ENCODE data around the gene KBTBD8.

Gene KBTBD8

DNA sequence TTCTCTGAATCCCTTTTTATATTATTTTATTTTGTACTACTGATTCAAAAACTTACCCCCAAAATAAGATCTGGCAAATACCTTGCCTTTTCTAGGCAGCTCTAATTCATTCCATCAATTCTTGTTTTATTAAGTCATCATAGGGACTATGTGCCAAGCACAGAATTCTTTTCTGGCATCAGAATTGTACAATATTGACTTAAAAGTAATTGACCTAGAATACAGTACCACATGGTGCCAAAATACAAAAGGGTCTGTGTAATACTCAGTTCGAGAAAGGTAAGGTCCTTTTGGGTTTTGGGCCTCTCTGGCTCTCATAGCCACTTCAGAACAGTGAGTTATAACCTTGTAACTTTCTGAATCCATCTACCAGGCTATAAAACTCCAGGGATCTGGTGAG, 46.2 kb downstream of the KBTBD8 start:
- TF ChIP-seq, protein P1, sequence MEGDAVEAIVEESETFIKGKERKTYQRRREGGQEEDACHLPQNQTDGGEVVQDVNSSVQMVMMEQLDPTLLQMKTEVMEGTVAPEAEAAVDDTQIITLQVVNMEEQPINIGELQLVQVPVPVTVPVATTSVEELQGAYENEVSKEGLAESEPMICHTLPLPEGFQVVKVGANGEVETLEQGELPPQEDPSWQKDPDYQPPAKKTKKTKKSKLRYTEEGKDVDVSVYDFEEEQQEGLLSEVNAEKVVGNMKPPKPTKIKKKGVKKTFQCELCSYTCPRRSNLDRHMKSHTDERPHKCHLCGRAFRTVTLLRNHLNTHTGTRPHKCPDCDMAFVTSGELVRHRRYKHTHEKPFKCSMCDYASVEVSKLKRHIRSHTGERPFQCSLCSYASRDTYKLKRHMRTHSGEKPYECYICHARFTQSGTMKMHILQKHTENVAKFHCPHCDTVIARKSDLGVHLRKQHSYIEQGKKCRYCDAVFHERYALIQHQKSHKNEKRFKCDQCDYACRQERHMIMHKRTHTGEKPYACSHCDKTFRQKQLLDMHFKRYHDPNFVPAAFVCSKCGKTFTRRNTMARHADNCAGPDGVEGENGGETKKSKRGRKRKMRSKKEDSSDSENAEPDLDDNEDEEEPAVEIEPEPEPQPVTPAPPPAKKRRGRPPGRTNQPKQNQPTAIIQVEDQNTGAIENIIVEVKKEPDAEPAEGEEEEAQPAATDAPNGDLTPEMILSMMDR (IDR thresholded peaks at IDR 0.05), result no peak
- TF ChIP-seq ZFX (IDR thresholded peaks at IDR 0.05; ENCODE audit: borderline replicate concordance), result no peak
- H3K27ac ChIP-seq, result no peak overlapping the region

DNA sequence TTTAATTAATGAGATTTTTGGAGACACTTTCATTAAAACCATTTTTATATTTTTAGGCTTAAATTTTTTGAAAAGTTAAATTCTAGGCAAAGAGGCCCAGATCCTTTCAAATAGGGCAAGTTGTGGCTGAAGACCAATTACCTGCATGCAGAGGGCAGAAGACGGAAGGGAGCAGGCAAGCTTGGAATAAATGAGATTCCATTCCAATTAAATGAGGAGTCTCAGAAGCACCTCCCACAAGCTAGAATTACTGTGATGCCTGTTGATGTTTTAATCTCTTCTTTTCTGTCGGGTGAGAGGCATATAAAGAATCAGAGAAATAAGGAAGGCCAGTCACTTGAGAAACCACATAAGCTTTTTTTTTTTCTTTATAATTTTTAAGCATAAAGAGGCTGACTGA, 46.8 kb downstream of the KBTBD8 start:
- H3K27ac ChIP-seq, result no peak overlapping the region
- TF ChIP-seq ZFX (IDR thresholded peaks at IDR 0.05; ENCODE audit: borderline replicate concordance), result no peak
- TF ChIP-seq, protein P1 (IDR thresholded peaks at IDR 0.05), result no peak

DNA sequence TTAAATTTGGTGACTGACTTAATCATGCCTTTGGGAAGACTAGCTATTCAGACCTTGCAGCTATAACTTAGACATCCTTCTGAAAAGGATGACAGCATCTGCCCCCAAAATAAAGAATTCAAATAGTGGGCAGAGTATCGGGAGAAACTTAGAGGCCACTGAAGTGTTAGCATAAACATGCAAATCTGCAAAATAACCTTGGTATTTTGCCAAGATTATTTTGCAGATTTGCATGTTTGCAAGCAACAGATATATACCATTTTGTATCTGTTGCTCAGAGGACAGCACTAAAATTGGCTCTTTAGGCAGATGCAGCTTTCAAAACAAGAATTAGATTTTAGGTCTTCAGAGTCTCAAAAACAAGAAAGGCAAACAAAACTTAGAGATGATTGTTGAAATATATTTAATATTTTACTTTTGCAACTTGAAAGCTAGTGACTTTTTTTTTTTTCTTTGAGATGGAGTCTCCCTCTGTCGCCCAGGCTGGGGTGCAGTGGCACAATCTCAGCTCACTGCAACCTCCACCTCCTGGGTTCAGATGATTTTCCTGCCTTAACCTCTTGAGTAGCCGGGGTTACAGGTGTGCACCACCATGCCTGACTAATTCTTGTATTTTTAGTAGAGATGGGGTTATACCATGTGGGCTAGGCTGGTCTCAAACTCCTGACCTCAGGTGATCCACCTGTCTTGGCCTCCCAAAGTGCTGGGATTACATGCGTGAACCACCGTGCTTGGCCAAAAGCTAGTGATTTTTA, 47.8 kb downstream of the KBTBD8 start:
- no peak overlapping the region for H3K27ac ChIP-seq
- no peak for TF ChIP-seq ZFX (IDR thresholded peaks at IDR 0.05; ENCODE audit: borderline replicate concordance)
- TF ChIP-seq, protein P1 (IDR thresholded peaks at IDR 0.05), result no peak

DNA sequence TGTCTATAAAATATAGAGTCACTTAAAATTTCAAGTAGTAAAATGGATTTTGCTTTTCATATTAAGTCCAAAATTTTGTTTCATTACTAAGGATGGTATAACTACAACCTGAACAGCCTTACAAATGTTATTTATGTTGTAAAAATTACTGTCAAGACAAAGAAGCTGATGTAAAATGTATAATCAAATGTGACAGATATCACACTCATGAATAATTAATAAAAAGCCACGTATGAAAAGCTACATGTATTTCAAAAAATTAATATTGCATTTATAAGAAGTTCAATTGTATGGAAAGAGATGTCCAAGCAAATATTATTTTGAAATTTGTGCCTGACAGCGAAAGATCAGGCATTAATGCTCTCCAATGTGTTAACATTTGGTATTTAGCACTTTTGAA, 48.9 kb downstream of the KBTBD8 start:
- TF ChIP-seq, protein P1 (IDR thresholded peaks at IDR 0.05), result no peak
- TF ChIP-seq ZFX (IDR thresholded peaks at IDR 0.05; ENCODE audit: borderline replicate concordance), result no peak
- H3K27ac ChIP-seq, result no peak overlapping the region

DNA sequence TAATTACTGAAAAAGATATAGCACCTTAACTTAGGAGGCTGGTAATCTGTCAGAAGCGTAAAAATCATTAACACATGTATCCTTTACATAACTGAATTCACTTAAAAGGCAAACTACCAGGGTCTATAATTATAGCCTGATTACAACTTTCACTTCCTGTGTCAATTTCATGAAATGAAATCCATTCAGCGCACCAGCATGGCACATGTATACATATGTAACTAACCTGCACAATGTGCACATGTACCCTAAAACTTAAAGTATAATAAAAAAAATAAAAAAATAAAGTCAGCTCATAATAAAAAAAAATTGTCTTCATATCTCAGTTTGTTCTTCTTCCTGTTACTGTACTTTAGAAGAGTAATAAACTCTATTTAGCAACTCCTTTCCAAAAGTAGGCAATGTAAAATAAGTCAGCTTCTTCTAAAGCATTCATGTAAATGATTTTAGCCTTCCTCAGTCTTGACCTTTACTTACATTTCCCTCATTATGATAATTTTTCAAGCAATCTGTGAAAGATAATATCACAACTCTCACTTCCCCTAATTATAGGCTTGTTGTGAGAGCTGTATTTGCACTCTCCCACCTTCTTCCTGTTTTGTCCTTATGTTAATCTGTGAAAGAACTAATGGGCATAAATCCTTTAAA, 50.1 kb downstream of the KBTBD8 start:
- TF ChIP-seq, protein P1 (IDR thresholded peaks at IDR 0.05), result no peak
- TF ChIP-seq ZFX (IDR thresholded peaks at IDR 0.05; ENCODE audit: borderline replicate concordance), result no peak
- no peak overlapping the region for H3K27ac ChIP-seq

DNA sequence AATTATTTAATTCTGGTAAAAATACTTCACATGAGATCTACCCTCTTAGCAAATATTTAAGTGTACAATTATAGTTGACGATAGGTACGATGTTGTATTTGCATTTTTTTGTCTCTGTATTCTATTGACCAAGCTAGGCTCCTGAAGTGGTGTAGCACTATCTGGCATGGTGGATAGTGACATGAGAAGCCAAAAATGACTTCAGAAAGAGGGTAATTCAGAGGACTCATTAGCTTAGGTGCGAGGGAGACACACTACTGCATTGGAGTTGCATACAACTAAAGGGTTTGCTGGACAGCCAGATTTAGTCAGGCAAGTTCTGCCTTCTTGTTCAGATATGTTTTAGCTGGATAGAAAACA, 50.6 kb downstream of the KBTBD8 start:
- no peak for TF ChIP-seq ZFX (IDR thresholded peaks at IDR 0.05; ENCODE audit: borderline replicate concordance)
- TF ChIP-seq, protein P1 (IDR thresholded peaks at IDR 0.05), result no peak
- no peak overlapping the region for H3K27ac ChIP-seq

DNA sequence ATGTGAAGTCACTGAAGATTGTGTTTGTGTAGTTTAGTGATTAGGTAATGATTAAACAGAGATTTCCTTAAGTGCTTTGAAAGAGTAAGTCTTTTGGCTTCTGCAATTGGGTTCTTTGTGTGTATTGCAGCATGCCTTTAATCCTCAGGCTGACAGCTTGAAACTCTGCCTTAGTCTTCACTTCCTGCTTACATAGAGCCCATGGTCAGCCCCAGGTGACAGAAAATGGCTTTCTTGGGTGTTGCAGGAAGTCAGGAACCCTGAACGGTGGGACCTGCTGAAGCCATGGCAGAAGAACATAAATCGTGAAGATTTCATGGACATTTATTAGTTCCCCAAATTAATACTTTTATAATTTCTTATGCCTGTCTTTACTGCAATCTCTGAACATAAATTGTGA, 61.3 kb downstream of the KBTBD8 start:
- H3K27ac ChIP-seq, result no peak overlapping the region
- TF ChIP-seq, protein P1 (IDR thresholded peaks at IDR 0.05), result no peak
- TF ChIP-seq ZFX (IDR thresholded peaks at IDR 0.05; ENCODE audit: borderline replicate concordance), result no peak

Data from 22Rv1 (cell line).